OCI-LY3 (cell line): Measurements from ENCODE around the gene TTLL10.

Experiments used
- EZH2phosphoT487 ChIP-seq: fragments of 200-600 bp; shearing (Covaris generic); IDR thresholded peaks from 2 replicates; pipeline ENCODE4 v1.6.1; 2018; ENCODE audit warnings: antibody characterized with exemption, mixed run types, low read depth
- TF ChIP-seq, protein P1 (sequence below): fragments of 200-600, 300-600 bp; sonication (generic); IDR thresholded peaks from 2 replicates; pipeline ENCODE4 v1.5.1; 2014; ENCODE audit warnings: antibody characterized with exemption, low read length, low read depth

- TF ChIP-seq, protein P1, sequence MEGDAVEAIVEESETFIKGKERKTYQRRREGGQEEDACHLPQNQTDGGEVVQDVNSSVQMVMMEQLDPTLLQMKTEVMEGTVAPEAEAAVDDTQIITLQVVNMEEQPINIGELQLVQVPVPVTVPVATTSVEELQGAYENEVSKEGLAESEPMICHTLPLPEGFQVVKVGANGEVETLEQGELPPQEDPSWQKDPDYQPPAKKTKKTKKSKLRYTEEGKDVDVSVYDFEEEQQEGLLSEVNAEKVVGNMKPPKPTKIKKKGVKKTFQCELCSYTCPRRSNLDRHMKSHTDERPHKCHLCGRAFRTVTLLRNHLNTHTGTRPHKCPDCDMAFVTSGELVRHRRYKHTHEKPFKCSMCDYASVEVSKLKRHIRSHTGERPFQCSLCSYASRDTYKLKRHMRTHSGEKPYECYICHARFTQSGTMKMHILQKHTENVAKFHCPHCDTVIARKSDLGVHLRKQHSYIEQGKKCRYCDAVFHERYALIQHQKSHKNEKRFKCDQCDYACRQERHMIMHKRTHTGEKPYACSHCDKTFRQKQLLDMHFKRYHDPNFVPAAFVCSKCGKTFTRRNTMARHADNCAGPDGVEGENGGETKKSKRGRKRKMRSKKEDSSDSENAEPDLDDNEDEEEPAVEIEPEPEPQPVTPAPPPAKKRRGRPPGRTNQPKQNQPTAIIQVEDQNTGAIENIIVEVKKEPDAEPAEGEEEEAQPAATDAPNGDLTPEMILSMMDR = no peak
- no peak for TF ChIP-seq EZH2phosphoT487
These were observed 43.3 kb downstream of the TTLL10 start for GRCh38 chr1:1216770-1217620.
